Measurements from ENCODE around the gene NCSTN. TPM values are rescaled to one million over a fixed set of nuclear protein-coding genes. Genes with fewer than 3 reads are reported as not detected.
"Not testable (repeated sequence)": the region's sequence is repeated elsewhere in the genome, so short reads cannot be mapped to it uniquely, and the experiment has no call there.

NCSTN gene
- total and polyA plus RNA-seq, 4 donors = 17.0 to 67.3 (median 53.1) TPM

DNA sequence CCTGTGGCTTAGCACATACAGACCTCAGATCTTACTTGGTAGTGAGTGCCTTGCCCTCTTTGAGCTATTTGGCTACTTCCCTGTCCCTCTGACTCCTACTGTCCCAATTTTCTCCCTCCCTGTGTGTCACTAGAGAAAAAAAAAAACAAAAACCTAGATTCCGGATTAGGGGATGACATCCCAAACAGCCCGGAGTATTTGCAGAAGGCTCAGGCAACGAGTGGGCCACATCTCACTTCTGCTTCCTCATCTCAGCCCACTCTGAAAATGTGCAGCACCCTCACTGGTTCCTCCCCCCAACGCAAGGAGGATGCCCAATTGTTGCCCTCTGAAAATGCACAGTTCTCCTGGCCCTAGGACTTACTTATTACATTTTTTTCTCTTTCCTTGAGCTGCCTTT is 28.6 kb downstream of the NCSTN start:
- Histone ChIP-seq H3K27me3 (ENCODE audit: control insufficient read depth in 1 of 2, insufficient read depth in 2 of 2, low read length in 1 of 2) (no peaks in the 10 kb centered on the region), H3K9me3 (ENCODE audit: control insufficient read depth, low read length) (no peaks in the 10 kb centered on the region), H3K36me3 (ENCODE audit: control insufficient read depth in 1 of 2, insufficient read depth in 2 of 2, low read length in 1 of 2) (no peaks in the 10 kb centered on the region), H3K27ac (ENCODE audit: low read depth in 1 of 2, low read length in 2 of 2) (no peak overlapping the region), H3K4me1 (ENCODE audit: control insufficient read depth in 1 of 2, insufficient read depth in 2 of 2, low read length in 2 of 2) (no peaks in the 10 kb centered on the region), H3K4me3 (ENCODE audit: low read length in 2 of 2) (no peak overlapping the region)
- ATAC-seq (ENCODE audit: low FRiP score) = no peak
- intact Hi-C loops (cut with DNase I) = no loop called here
- 85 to 93% methylated on average over 4 of the region's 4 CpGs for WGBS, 2 donors
- DNase-seq = no peak

DNA sequence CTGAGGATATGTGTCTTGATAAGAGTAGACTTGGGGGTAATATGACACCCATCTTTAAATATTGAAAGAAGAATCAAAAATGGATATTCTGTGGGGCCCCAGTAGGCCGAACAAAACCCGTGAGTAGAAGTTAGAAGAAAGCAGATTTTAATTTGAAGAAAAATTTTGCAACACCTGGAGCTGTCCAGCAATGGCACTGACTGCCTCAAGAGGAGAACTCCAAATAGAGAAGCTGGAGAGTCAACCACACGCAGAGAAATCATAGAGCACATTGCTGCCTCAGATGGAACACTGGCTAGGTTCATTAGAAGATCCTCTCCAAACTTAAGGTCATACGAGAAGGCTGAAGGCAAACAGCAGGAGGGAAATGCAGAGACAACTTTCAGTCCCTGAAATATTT is 30.5 kb downstream of the NCSTN start:
- Histone ChIP-seq H3K36me3 (ENCODE audit: control insufficient read depth in 1 of 2, insufficient read depth in 2 of 2, low read length in 1 of 2) (no peaks in the 10 kb centered on the region), H3K9me3 (ENCODE audit: control insufficient read depth, low read length) (no peaks in the 10 kb centered on the region), H3K4me3 (ENCODE audit: low read length in 2 of 2) (no peak overlapping the region), H3K4me1 (ENCODE audit: control insufficient read depth in 1 of 2, insufficient read depth in 2 of 2, low read length in 2 of 2) (no peaks in the 10 kb centered on the region), H3K27ac (ENCODE audit: low read depth in 1 of 2, low read length in 2 of 2) (no peak overlapping the region), H3K27me3 (ENCODE audit: control insufficient read depth in 1 of 2, insufficient read depth in 2 of 2, low read length in 1 of 2) (no peaks in the 10 kb centered on the region)
- intact Hi-C loops (cut with DNase I) = no loop called here
- DNase-seq = no peak
- WGBS, 2 donors = 85 to 87% methylated on average over 4 of the region's 4 CpGs
- ATAC-seq (ENCODE audit: low FRiP score) = no peak

GRCh38 chr1:160374306-160375110 is 31.3 kb downstream of the NCSTN start:
- WGBS, 2 donors = 55% methylated on average over 6 of the region's 6 CpGs
- no peak for ATAC-seq (ENCODE audit: low FRiP score)
- Histone ChIP-seq H3K4me3 (ENCODE audit: low read length in 2 of 2) (no peak overlapping the region), H3K9me3 (ENCODE audit: control insufficient read depth, low read length) (no peaks in the 10 kb centered on the region), H3K27ac (ENCODE audit: low read depth in 1 of 2, low read length in 2 of 2) (no peak overlapping the region), H3K4me1 (ENCODE audit: control insufficient read depth in 1 of 2, insufficient read depth in 2 of 2, low read length in 2 of 2) (no peaks in the 10 kb centered on the region), H3K36me3 (ENCODE audit: control insufficient read depth in 1 of 2, insufficient read depth in 2 of 2, low read length in 1 of 2) (no peaks in the 10 kb centered on the region), H3K27me3 (ENCODE audit: control insufficient read depth in 1 of 2, insufficient read depth in 2 of 2, low read length in 1 of 2) (no peaks in the 10 kb centered on the region)
- DNase-seq = no peak
- intact Hi-C loops (cut with DNase I) = no loop called here

DNA sequence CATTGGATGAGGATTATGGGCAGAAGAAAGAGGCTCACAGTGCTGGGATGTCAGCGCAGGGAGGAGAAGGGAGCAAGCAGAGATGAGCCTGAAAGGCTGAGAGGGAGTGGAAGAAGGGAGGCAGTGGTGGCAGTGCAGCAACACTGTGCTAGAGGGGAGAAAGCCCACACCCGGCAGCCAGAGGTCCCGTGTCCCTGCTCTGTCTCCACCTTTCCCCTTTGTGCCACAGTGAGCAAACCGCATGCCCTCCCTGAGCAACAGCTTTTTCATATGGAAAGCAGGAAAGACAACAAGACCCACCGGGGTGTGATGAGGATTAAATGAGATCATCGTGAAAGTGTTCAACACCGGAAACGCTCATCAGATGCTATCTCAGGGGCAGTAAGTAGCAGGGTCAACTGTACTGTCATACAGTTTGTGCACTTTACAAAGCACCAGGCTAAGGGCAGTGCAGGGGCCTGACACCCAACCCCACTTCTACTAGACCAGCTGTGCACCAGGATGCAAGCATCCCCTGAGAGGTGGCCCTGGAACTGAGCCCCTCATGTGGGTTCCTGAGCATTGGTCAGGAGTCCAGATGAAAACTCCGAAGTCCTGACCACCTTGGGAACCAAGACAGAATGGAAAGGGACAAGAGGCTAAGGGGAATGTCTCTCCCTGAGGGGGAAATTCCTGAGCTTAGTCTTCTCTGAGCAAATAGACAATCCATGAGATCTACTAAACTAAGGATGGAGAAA is 32.8 kb downstream of the NCSTN start:
- Histone ChIP-seq H3K9me3 (ENCODE audit: control insufficient read depth, low read length) (no peaks in the 10 kb centered on the region), H3K4me1 (ENCODE audit: control insufficient read depth in 1 of 2, insufficient read depth in 2 of 2, low read length in 2 of 2) (no peaks in the 10 kb centered on the region), H3K36me3 (ENCODE audit: control insufficient read depth in 1 of 2, insufficient read depth in 2 of 2, low read length in 1 of 2) (no peaks in the 10 kb centered on the region), H3K27me3 (ENCODE audit: control insufficient read depth in 1 of 2, insufficient read depth in 2 of 2, low read length in 1 of 2) (no peaks in the 10 kb centered on the region), H3K27ac (ENCODE audit: low read depth in 1 of 2, low read length in 2 of 2) (no peak overlapping the region), H3K4me3 (ENCODE audit: low read length in 2 of 2) (no peak overlapping the region)
- DNase-seq (no peak), ATAC-seq (ENCODE audit: low FRiP score) (peak; percentile 24)
- 32 to 35% methylated on average over 9 of the region's 9 CpGs for WGBS, 2 donors
- intact Hi-C loops (cut with DNase I) = no loop called here

DNA sequence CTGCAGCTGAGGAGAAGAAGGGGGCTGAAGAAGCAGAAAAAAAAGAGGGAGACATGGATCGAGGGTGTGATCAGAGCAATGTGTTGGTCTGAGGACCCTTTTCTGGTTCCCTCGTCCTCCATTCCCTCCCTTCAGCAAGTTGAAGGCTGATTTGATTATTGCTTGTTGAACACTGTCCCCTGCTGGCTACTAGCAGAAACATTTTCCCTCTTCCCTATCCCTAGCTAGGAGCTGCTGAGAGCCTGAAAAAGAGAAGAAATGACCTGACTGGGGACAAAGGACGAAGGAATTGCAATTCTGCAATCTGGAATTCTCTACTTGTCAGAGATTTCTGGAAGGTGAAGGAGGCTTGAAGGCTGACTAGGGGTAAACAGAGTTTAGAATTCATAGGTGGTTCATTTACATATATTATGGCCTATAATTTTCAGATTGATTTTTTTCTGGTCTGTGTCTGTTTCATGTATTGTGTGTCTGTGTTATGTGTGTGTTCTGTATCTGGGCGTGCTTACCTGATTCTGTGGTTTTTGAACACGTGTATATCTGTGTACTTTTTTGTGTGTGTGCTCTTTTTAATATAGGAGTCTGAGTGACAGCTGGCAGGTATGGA is 33.4 kb downstream of the NCSTN start:
- Histone ChIP-seq H3K9me3 (ENCODE audit: control insufficient read depth, low read length) (no peaks in the 10 kb centered on the region), H3K36me3 (ENCODE audit: control insufficient read depth in 1 of 2, insufficient read depth in 2 of 2, low read length in 1 of 2) (no peaks in the 10 kb centered on the region), H3K4me1 (ENCODE audit: control insufficient read depth in 1 of 2, insufficient read depth in 2 of 2, low read length in 2 of 2) (no peaks in the 10 kb centered on the region), H3K27ac (ENCODE audit: low read depth in 1 of 2, low read length in 2 of 2) (no peak overlapping the region), H3K4me3 (ENCODE audit: low read length in 2 of 2) (no peak overlapping the region), H3K27me3 (ENCODE audit: control insufficient read depth in 1 of 2, insufficient read depth in 2 of 2, low read length in 1 of 2) (no peaks in the 10 kb centered on the region)
- ATAC-seq (ENCODE audit: low FRiP score) (peak; percentile 77), DNase-seq (no peak)
- intact Hi-C loops (cut with DNase I) = no loop called here
- WGBS, 2 donors = 16 to 17% methylated on average over 5 of the region's 5 CpGs

DNA sequence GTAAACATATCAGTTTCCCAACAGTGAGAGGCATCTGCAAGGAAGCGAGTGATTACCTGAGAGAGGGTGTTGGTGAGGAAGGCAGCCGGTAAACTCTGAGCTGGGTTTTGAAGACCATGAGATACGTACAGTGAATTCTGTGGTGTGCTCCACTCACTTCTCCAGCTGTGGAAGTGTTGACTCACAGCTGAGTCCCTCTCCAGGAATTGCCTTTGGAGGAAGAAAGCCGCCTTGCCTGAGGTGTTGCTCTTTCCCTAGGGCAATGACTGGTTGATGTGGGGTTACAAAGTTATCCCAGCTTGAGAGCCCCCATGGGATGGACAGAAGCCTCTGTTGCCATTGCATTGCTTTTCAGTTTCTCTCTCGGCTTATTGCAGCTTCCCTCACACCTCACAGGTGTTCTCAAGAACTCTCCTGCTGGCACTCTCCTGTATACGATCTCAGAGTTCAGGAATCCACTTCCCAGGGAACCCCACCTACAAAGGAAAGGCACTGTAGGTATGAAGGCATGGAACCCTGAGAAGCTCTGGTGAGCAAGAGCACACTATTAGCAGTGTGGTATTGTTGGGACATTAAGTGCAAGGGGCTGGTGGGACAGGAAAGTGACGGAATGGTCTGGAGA is 34.5 kb downstream of the NCSTN start:
- no peak for ATAC-seq (ENCODE audit: low FRiP score)
- H3K36me3 ChIP-seq (ENCODE audit: control insufficient read depth in 1 of 2, insufficient read depth in 2 of 2, low read length in 1 of 2) = no peaks in the 10 kb centered on the region
- no peak for DNase-seq
- intact Hi-C loops (cut with DNase I) = no loop called here
- H3K4me3 ChIP-seq (ENCODE audit: low read length in 2 of 2) = no peak overlapping the region
- WGBS, 2 donors = 74% methylated on average over 7 of the region's 7 CpGs
- no peaks in the 10 kb centered on the region for H3K9me3 ChIP-seq (ENCODE audit: control insufficient read depth, low read length)
- no peaks in the 10 kb centered on the region for H3K27me3 ChIP-seq (ENCODE audit: control insufficient read depth in 1 of 2, insufficient read depth in 2 of 2, low read length in 1 of 2)
- H3K27ac ChIP-seq (ENCODE audit: low read depth in 1 of 2, low read length in 2 of 2) = no peak overlapping the region
- H3K4me1 ChIP-seq (ENCODE audit: control insufficient read depth in 1 of 2, insufficient read depth in 2 of 2, low read length in 2 of 2) = no peaks in the 10 kb centered on the region

DNA sequence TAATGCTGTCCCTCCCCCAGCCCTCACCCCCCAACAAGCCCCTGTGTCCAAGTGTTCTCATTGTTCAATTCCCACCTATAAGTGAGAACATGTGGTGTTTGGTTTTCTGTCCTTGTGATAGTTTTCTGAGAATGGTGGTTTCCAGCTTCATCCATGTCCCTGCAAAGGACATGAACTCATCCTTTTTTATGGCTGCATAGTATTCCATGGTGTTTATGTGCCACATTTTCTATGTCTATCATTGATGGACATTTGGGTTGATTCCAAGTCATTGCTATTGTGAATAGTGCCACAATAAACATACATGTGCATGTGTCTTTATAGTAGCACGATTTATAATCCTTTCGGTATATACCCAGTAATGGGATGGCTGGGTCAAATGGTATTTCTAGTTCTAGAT is 41.6 kb downstream of the NCSTN start:
- H3K36me3 ChIP-seq (ENCODE audit: control insufficient read depth in 1 of 2, insufficient read depth in 2 of 2, low read length in 1 of 2); DNase-seq; H3K4me3 ChIP-seq (ENCODE audit: low read length in 2 of 2); H3K27me3 ChIP-seq (ENCODE audit: control insufficient read depth in 1 of 2, insufficient read depth in 2 of 2, low read length in 1 of 2); H3K27ac ChIP-seq (ENCODE audit: low read depth in 1 of 2, low read length in 2 of 2); H3K4me1 ChIP-seq (ENCODE audit: control insufficient read depth in 1 of 2, insufficient read depth in 2 of 2, low read length in 2 of 2); H3K9me3 ChIP-seq (ENCODE audit: control insufficient read depth, low read length); ATAC-seq (ENCODE audit: low FRiP score); intact Hi-C loops (cut with DNase I): not testable (repeated sequence)
- WGBS, 2 donors = 90 to 96% methylated on average over 2 of the region's 2 CpGs

- H3K27ac ChIP-seq (ENCODE audit: low read depth in 1 of 2, low read length in 2 of 2); ATAC-seq (ENCODE audit: low FRiP score); H3K4me3 ChIP-seq (ENCODE audit: low read length in 2 of 2); H3K4me1 ChIP-seq (ENCODE audit: control insufficient read depth in 1 of 2, insufficient read depth in 2 of 2, low read length in 2 of 2); H3K27me3 ChIP-seq (ENCODE audit: control insufficient read depth in 1 of 2, insufficient read depth in 2 of 2, low read length in 1 of 2); H3K9me3 ChIP-seq (ENCODE audit: control insufficient read depth, low read length); intact Hi-C loops (cut with DNase I); DNase-seq; H3K36me3 ChIP-seq (ENCODE audit: control insufficient read depth in 1 of 2, insufficient read depth in 2 of 2, low read length in 1 of 2): not testable (repeated sequence)
- WGBS, 2 donors = 59 to 68% methylated on average over 2 to 4 of the region's 4 CpGs
Observed at GRCh38 chr1:160388406-160388805, 45.2 kb downstream of the NCSTN start.
